Liver (tissue), 3 donors: ENCODE results near the gene PIP4K2A.

ENCODE experiments used
- MAX ChIP-seq: IDR thresholded peaks from 2 replicates; pipeline ENCODE4 v1.6.1; 2016; ENCODE audit warnings: antibody characterized with exemption
- TAF1 ChIP-seq: conservative IDR thresholded peaks from 2 replicates; pipeline ENCODE4 v1.6.1; 2016; ENCODE audit warnings: antibody characterized with exemption, mild to moderate bottlenecking
- TF ChIP-seq, protein P1 (sequence below): fragments of 150-350 bp; IDR thresholded peaks from 2 replicates; pipeline ENCODE4 v1.5.1; 2017; ENCODE audit warnings: improper control_type of control experiment, low read depth, low read length; ENCODE audit not compliant: missing input control
- donor health status: healthy.
- donor health status: healthy.

GRCh38 chr10:22643775-22644174 lies 70.6 kb downstream of the PIP4K2A start:
- TF ChIP-seq, protein P1, sequence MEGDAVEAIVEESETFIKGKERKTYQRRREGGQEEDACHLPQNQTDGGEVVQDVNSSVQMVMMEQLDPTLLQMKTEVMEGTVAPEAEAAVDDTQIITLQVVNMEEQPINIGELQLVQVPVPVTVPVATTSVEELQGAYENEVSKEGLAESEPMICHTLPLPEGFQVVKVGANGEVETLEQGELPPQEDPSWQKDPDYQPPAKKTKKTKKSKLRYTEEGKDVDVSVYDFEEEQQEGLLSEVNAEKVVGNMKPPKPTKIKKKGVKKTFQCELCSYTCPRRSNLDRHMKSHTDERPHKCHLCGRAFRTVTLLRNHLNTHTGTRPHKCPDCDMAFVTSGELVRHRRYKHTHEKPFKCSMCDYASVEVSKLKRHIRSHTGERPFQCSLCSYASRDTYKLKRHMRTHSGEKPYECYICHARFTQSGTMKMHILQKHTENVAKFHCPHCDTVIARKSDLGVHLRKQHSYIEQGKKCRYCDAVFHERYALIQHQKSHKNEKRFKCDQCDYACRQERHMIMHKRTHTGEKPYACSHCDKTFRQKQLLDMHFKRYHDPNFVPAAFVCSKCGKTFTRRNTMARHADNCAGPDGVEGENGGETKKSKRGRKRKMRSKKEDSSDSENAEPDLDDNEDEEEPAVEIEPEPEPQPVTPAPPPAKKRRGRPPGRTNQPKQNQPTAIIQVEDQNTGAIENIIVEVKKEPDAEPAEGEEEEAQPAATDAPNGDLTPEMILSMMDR = no peak
- no peak for TF ChIP-seq MAX
- no peak for TF ChIP-seq TAF1
